IMR-90 (cell line): ENCODE results near the gene PITPNB. TPM values are rescaled to one million over a fixed set of nuclear protein-coding genes. Genes with fewer than 3 reads are reported as not detected.
A peak's percentile ranks its signal among the peaks of the same experiment; 100 is the strongest.

ENCODE experiments used
- ATAC-seq: fragments of 200-7000 bp; cut with Tn5 transposase; 2 replicates; pipeline ENCODE4 v1.9.1; 2020; ENCODE audit warnings: low read depth, mild to moderate bottlenecking, moderate library complexity
- BruUV-seq: library from RNA; stranded (reverse); fragments of 400-500 nt; replicated peaks from 2 replicates; lab custom pipeline; 2021; lab: Mats Ljungman, UMichigan
- CTCF ChIA-PET: fragments of 300-600 bp; formaldehyde crosslinking; extraction: SDS; loops from one replicate; lab custom pipeline; 2021; ENCODE audit warnings: antibody characterized with exemption; lab: Yijun Ruan, JAX
- POLR2A ChIA-PET: fragments of 300-600 bp; sonication (Branson Sonifier 250); formaldehyde crosslinking; loops from one replicate; lab custom pipeline; 2022; ENCODE audit warnings: antibody characterized with exemption; ENCODE audit not compliant: unreplicated experiment; lab: Charles Lee
- DNase-seq: peaks from one replicate; pipeline ENCODE4 v3.0.0; 2013
- H2AFZ ChIP-seq: replicated peaks from 2 replicates; pipeline ENCODE3; 2013; ENCODE audit warnings: low read length, mild to moderate bottlenecking; ENCODE audit not compliant: poor library complexity
- H2AK5ac ChIP-seq: 2 replicates; pipeline ENCODE4 v1.6.1; 2013; ENCODE audit warnings: low read depth, low read length, inconsistent platforms
- H2AK9ac ChIP-seq: replicated peaks from 2 replicates; pipeline ENCODE3; 2013; ENCODE audit warnings: mild to moderate bottlenecking, low read depth, low read length, moderate library complexity; ENCODE audit not compliant: poor library complexity
- H2BK120ac ChIP-seq: 2 replicates; pipeline ENCODE4 v1.6.1; 2013; ENCODE audit warnings: low read depth, low read length, inconsistent platforms
- H2BK15ac ChIP-seq: 3 replicates; pipeline ENCODE4 v1.6.1; 2013; ENCODE audit warnings: low read depth, low read length, inconsistent platforms
- H2BK20ac ChIP-seq: 2 replicates; pipeline ENCODE4 v1.6.1; 2013; ENCODE audit warnings: low read depth, mild to moderate bottlenecking, inconsistent platforms, low read length, moderate library complexity
- H2BK5ac ChIP-seq: 2 replicates; pipeline ENCODE4 v1.6.1; 2013; ENCODE audit warnings: mild to moderate bottlenecking, low read depth, low read length, inconsistent platforms; ENCODE audit not compliant: poor library complexity, severe bottlenecking
- H3K14ac ChIP-seq: replicated peaks from 2 replicates; pipeline ENCODE4 v1.6.1; 2013; ENCODE audit warnings: low read depth, low read length, inconsistent platforms
- H3K18ac ChIP-seq: 2 replicates; pipeline ENCODE4 v1.6.1; 2013; ENCODE audit warnings: low read depth, low read length, control low read depth
- H3K23ac ChIP-seq: 2 replicates; pipeline ENCODE4 v1.6.1; 2013; ENCODE audit warnings: low read depth, low read length, inconsistent platforms
- H3K27ac ChIP-seq: 2 replicates; pipeline ENCODE4 v1.5.1; 2013; ENCODE audit warnings: mild to moderate bottlenecking, control low read depth, low read length; ENCODE audit not compliant: insufficient read depth
- H3K27me3 ChIP-seq: 2 replicates; pipeline ENCODE4 v1.6.1; 2013; ENCODE audit warnings: low read length; ENCODE audit not compliant: control insufficient read depth, insufficient read depth
- H3K36me3 ChIP-seq: 2 replicates; pipeline ENCODE4 v1.6.1; 2013; ENCODE audit warnings: low read length, mixed read lengths; ENCODE audit not compliant: control insufficient read depth, insufficient read depth
- H3K4ac ChIP-seq: 2 replicates; pipeline ENCODE4 v1.6.1; 2013; ENCODE audit warnings: low read depth, low read length, inconsistent platforms
- H3K4me1 ChIP-seq: 2 replicates; pipeline ENCODE4 v1.6.1; 2013; ENCODE audit warnings: low read length, mixed read lengths; ENCODE audit not compliant: control insufficient read depth, insufficient read depth
- H3K4me2 ChIP-seq: 2 replicates; pipeline ENCODE4 v1.6.1; 2013; ENCODE audit warnings: low read depth, mild to moderate bottlenecking, control low read depth, low read length, moderate library complexity
- H3K4me3 ChIP-seq: 2 replicates; pipeline ENCODE4 v1.5.1; 2013; ENCODE audit warnings: low read depth, mild to moderate bottlenecking, control low read depth, low read length, moderate library complexity; ENCODE audit not compliant: insufficient read depth
- H3K56ac ChIP-seq: 2 replicates; pipeline ENCODE4 v1.6.1; 2013; ENCODE audit warnings: low read length, inconsistent platforms; ENCODE audit not compliant: insufficient read depth; ENCODE audit errors: extremely low read depth
- H3K79me1 ChIP-seq, 2 experiments: 2 replicates each; pipeline ENCODE4 v1.6.1; 2013; ENCODE audit warnings: low read length in 2 of 2, inconsistent platforms in 1 of 2, low read depth in 1 of 2
- H3K9ac ChIP-seq: 2 replicates; pipeline ENCODE4 v1.6.1; 2013; ENCODE audit warnings: low read depth, low read length, control low read depth
- H3K9me1 ChIP-seq: 2 replicates; pipeline ENCODE4 v1.6.1; 2013; ENCODE audit warnings: low read length, inconsistent platforms; ENCODE audit not compliant: insufficient read depth
- H3K9me3 ChIP-seq: 2 replicates; pipeline ENCODE4 v1.6.1; 2013; ENCODE audit warnings: low read length; ENCODE audit not compliant: control insufficient read depth, insufficient read depth
- H4K20me1 ChIP-seq: 2 replicates; pipeline ENCODE4 v1.6.1; 2013; ENCODE audit warnings: low read length, inconsistent platforms; ENCODE audit not compliant: insufficient read depth
- H4K5ac ChIP-seq: 2 replicates; pipeline ENCODE4 v1.6.1; 2013; ENCODE audit warnings: mild to moderate bottlenecking, low read depth, low read length, control low read depth
- H4K8ac ChIP-seq, 2 experiments: 2 replicates each; pipeline ENCODE4 v1.6.1; 2013; ENCODE audit warnings: low read depth in 2 of 2, low read length in 2 of 2, control low read depth in 1 of 2, inconsistent platforms in 1 of 2
- H4K91ac ChIP-seq: 2 replicates; pipeline ENCODE4 v1.6.1; 2013; ENCODE audit warnings: low read depth, low read length, inconsistent platforms; ENCODE audit not compliant: insufficient read depth
- BHLHE40 ChIP-seq: fragments of 150-350 bp; IDR thresholded peaks from 2 replicates; pipeline ENCODE4 v1.6.1; 2016; ENCODE audit warnings: mild to moderate bottlenecking, low read depth, low read length
- CEBPB ChIP-seq: IDR thresholded peaks from 2 replicates; pipeline ENCODE4 v1.6.1; 2012; ENCODE audit warnings: low read depth, low read length, improper control_type of control experiment
- FOS ChIP-seq: fragments of 150-350 bp; IDR thresholded peaks from 2 replicates; pipeline ENCODE4 v1.6.1; 2016; ENCODE audit warnings: low read depth, low read length
- MAZ ChIP-seq: IDR thresholded peaks from 2 replicates; pipeline ENCODE4 v1.6.1; 2012; ENCODE audit warnings: low read depth, mild to moderate bottlenecking, low read length, improper control_type of control experiment, moderate library complexity, borderline replicate concordance
- NFE2L2 ChIP-seq: fragments of 150-350 bp; IDR thresholded peaks from 2 replicates; pipeline ENCODE4 v1.6.1; 2016; ENCODE audit warnings: low read depth, mild to moderate bottlenecking, low read length
- POLR2A ChIP-seq: IDR thresholded peaks from 2 replicates; pipeline ENCODE4 v1.6.1; 2012; ENCODE audit warnings: mild to moderate bottlenecking, low read depth, low read length
- RAD21 ChIP-seq: IDR thresholded peaks from 2 replicates; pipeline ENCODE4 v1.6.1; 2012; ENCODE audit warnings: low read length, improper control_type of control experiment
- RFX5 ChIP-seq: IDR thresholded peaks from 2 replicates; pipeline ENCODE4 v1.8.0; 2012; ENCODE audit warnings: low read depth, mild to moderate bottlenecking, low read length, moderate library complexity
- SMC3 ChIP-seq: fragments of 150-350 bp; IDR thresholded peaks from 2 replicates; pipeline ENCODE4 v1.6.1; 2016; ENCODE audit warnings: low read depth, mild to moderate bottlenecking, antibody characterized with exemption, low read length, moderate library complexity
- whole genome bisulfite sequencing, 2 experiments: methylation state at CpG; one replicate each; pipeline versions ENCODE4 v1.1.5 to v1.1.7; 2013; ENCODE audit warnings: missing lambda C conversion rate in 2 of 2; ENCODE audit not compliant: insufficient read length in 1 of 2; ENCODE audit errors: extremely low coverage in 2 of 2; 5-methylcytosine and 5-hydroxymethylcytosine counted together
- dilution Hi-C: fragments of 300-500 bp; cut with HindIII; formaldehyde crosslinking; loops from one replicate; pipeline ENCODE4 v1.14.3; 2018; ENCODE audit warnings: low sequenced_read_pairs; ENCODE audit not compliant: unreplicated experiment
- in situ Hi-C: fragments of 300-500 bp; cut with MboI; formaldehyde crosslinking; loops from 3 replicates; pipeline ENCODE4 v1.14.3; 2019; ENCODE audit warnings: low sequenced_read_pairs, inconsistent platforms, mixed read lengths
- intact Hi-C: fragments of 100-400 bp; cut with micrococcal nuclease; formaldehyde crosslinking; loops from 2 replicates; pipeline ENCODE4 v1.10.0; 2022
- polyA plus RNA-seq, 3 experiments: library from polyadenylated mRNA; depleted of rRNA; stranded (reverse); fragments of >200 nt; gene quantifications; 2 replicates each; pipeline ENCODE4 v1.2.3, GENCODE V29; 2012; ENCODE audit warnings: low replicate concordance in 1 of 3
- total RNA-seq: library from RNA; depleted of rRNA; stranded (reverse); fragments of >200 nt; gene quantifications from 2 replicates; pipeline ENCODE4 v1.2.3, GENCODE V29; 2012
- TF ChIP-seq, protein P1 (sequence below): conservative IDR thresholded peaks from 2 replicates; pipeline ENCODE4 v1.5.1; 2012; ENCODE audit warnings: mild to moderate bottlenecking, low read depth, low read length, improper control_type of control experiment
- TF ChIP-seq, protein P2 (sequence below): fragments of 150-350 bp; IDR thresholded peaks from 2 replicates; pipeline ENCODE4 v1.6.1; 2017; ENCODE audit warnings: mild to moderate bottlenecking, antibody characterized with exemption, low read length, low read depth

The PITPNB gene
- total and polyA plus RNA-seq, 2 of the 4 experiments (the other 2 are of a cell fraction) = 19.7 to 54.5 TPM

DNA sequence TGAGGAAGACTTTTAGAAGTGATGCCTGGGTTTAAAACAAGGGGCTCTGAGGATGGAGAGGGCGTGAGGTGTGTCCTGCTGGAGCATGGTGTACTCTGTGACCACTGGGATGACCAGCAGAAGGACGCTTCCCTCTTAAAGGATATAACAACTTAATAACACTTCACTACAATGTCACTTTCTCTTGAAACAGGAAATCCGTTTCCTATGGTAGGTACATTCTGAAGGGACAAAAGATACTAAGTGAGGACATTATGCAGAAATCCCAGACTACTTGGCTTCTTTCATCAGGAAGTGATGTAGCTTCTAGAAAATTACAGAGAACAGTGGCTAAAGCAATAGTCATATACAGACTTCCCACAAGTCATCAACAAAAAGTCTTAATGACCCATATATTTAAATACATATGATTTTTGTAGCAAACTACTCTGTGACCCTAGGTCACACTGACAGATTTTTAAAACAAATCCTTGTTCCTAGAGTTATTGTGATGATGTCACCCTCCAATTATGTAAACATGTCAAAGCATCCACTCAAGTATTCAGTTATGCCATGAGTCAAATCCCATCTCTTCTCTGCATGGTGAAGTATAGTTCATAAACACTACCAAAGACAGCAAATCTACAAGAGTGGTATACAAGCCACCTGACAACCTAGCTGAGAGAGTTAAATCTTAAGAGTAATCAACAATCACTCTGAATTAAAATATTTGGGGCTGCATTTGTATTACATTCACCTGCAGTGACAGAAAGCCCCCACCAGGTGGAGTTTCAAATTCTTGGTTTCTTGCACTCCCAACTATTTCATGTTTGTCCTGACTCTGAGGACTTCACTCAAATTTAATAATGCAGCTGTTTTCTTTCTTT is 32.8 kb downstream of the PITPNB start (continued):
- TF ChIP-seq CEBPB = peak; percentile 8; the same call in 1 of the 2 replicates
- peak; percentile 69 for TF ChIP-seq BHLHE40
- TF ChIP-seq RAD21 = peak; percentile 60

DNA sequence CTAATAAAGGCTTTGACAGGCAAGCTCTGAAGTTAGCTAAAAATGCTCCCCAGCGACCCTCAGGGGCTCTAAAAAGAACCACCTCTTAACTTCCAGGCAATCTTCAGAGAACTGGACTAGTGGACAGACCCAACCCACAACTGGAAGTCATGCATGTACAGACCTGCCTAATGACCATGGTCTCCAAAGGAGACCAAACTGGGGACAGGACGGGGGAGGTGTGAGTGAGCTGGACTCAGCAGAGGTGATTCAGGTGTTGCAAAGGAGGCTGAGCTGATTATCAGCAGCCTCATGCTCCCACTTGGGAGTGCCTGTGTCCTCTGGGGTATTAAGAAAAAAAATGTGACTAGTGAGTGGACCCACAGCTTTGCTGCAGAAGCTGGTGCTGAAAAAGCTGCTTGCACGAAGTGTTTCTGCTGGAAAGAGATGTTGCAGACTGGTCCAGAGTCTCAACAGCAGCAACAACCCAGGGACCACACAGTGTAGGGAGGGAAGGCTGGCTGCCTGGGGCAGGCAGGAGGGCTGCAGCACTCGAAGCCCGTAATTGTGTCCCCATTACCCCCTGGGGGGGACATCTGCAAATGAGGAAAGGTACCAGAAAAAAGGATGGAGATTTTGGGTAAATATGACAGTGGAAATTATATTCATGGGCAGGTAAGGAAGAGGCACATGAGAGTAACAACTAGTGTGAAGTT is 35.3 kb downstream of the PITPNB start:
- in situ Hi-C loops = loop anchor here (10.0 kb wide), 1 partner anchor 701 kb away; no protein-coding TSS in a partner anchor
- Histone ChIP-seq H3K18ac (peak overlapping the region; percentile 100), H3K27ac (peak overlapping the region; percentile 72), H3K4me2 (no peak overlapping the region), H2AK5ac (peak overlapping the region; percentile 84; the same call in 1 of the 2 replicates), H3K36me3 (peaks cover 22% of the 10 kb centered on the region), H3K4me1 (peaks cover 40% of the 10 kb centered on the region), H4K8ac (peak overlapping the region; percentile 52 to 71; a peak in 3 of 4 replicates), H3K14ac (peak overlapping the region; percentile 88), H4K20me1 (peaks cover 4% of the 10 kb centered on the region; the same call in 1 of the 2 replicates), H4K5ac (peak overlapping the region; percentile 98), H2BK20ac (peak overlapping the region; percentile 97), H2BK120ac (peak overlapping the region; percentile 95), H3K4me3 (no peak overlapping the region), H3K79me1 (peaks cover 37 to 71% of the 10 kb centered on the region in 2 experiments), H3K4ac (peak overlapping the region; percentile 91), H4K91ac (peak overlapping the region; percentile 92), H2AFZ (no peak overlapping the region), H3K23ac (peak overlapping the region; percentile 74), H2BK15ac (peak overlapping the region; percentile 93), H3K9ac (peak overlapping the region; percentile 55), H3K27me3 (no peaks in the 10 kb centered on the region), H2BK5ac (peak overlapping the region; percentile 89), H3K9me3 (no peaks in the 10 kb centered on the region), H3K9me1 (peaks cover 32% of the 10 kb centered on the region), H3K56ac (no peak overlapping the region), H2AK9ac (no peak overlapping the region)
- ChIA-PET CTCF (interaction anchor here (0.6 to 2.2 kb wide), 3 partner anchors 34 to 117 kb away, joined by 3 to 5 read pairs (median 4); partner anchors contain the start of gene PITPNB), POLR2A (no interaction called here)
- BruUV-seq = no TSS peak
- ATAC-seq = no peak
- dilution Hi-C loops = no loop called here
- WGBS, 2 experiments = 100% methylated on average over 1 of the region's 5 CpGs; no CpG with 5 or more reads in 1 of the 2 experiments
- intact Hi-C loops = loop anchor here (5.0 kb wide), 3 partner anchors 477 to 1127 kb away; no protein-coding TSS in a partner anchor
- DNase-seq = no peak
- TF ChIP-seq, protein P1, sequence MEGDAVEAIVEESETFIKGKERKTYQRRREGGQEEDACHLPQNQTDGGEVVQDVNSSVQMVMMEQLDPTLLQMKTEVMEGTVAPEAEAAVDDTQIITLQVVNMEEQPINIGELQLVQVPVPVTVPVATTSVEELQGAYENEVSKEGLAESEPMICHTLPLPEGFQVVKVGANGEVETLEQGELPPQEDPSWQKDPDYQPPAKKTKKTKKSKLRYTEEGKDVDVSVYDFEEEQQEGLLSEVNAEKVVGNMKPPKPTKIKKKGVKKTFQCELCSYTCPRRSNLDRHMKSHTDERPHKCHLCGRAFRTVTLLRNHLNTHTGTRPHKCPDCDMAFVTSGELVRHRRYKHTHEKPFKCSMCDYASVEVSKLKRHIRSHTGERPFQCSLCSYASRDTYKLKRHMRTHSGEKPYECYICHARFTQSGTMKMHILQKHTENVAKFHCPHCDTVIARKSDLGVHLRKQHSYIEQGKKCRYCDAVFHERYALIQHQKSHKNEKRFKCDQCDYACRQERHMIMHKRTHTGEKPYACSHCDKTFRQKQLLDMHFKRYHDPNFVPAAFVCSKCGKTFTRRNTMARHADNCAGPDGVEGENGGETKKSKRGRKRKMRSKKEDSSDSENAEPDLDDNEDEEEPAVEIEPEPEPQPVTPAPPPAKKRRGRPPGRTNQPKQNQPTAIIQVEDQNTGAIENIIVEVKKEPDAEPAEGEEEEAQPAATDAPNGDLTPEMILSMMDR = no peak
- TF ChIP-seq FOS (no peak), RAD21 (no peak), CEBPB (no peak), RFX5 (no peak), POLR2A (no peak), NFE2L2 (no peak), BHLHE40 (no peak), MAZ (no peak), SMC3 (no peak)
- TF ChIP-seq, protein P2, sequence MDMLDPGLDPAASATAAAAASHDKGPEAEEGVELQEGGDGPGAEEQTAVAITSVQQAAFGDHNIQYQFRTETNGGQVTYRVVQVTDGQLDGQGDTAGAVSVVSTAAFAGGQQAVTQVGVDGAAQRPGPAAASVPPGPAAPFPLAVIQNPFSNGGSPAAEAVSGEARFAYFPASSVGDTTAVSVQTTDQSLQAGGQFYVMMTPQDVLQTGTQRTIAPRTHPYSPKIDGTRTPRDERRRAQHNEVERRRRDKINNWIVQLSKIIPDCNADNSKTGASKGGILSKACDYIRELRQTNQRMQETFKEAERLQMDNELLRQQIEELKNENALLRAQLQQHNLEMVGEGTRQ = no peak
